HG03039 (cell line): ENCODE measurements around the gene HTR1D.
"Not testable (repeated sequence)": the region's sequence is repeated elsewhere in the genome, so short reads cannot be mapped to it uniquely, and the experiment has no call there.

Experiments used
- ATAC-seq: cut with Tn5 transposase; IDR thresholded peaks from one replicate; pipeline ENCODE4 v1.9.1; 2021; ENCODE audit warnings: mild to moderate bottlenecking, moderate library complexity; ENCODE audit not compliant: unreplicated experiment

The HTR1D gene

GRCh38 chr1:23221107-23221506 is 3.8 kb upstream of the HTR1D start:
- no peak for ATAC-seq

GRCh38 chr1:23216771-23217420 is 406 bp downstream of the HTR1D start:
- no peak for ATAC-seq

GRCh38 chr1:23215751-23216449 is 1.4 kb downstream of the HTR1D start:
- ATAC-seq: no peak

GRCh38 chr1:23215291-23215690 is 2.0 kb downstream of the HTR1D start:
- no peak for ATAC-seq

- no peak for ATAC-seq
Measured at GRCh38 chr1:23214640-23215039, 2.7 kb downstream of the HTR1D start.

GRCh38 chr1:23211955-23212354 is 5.3 kb downstream of the HTR1D start:
- no peak for ATAC-seq

GRCh38 chr1:23210963-23211362 is 6.3 kb downstream of the HTR1D start:
- ATAC-seq: no peak

GRCh38 chr1:23210351-23210785 is 6.9 kb downstream of the HTR1D start:
- ATAC-seq: no peak

GRCh38 chr1:23209770-23210169 is 7.5 kb downstream of the HTR1D start:
- ATAC-seq: no peak

GRCh38 chr1:23208527-23208926 is 8.8 kb downstream of the HTR1D start:
- no peak for ATAC-seq

GRCh38 chr1:23207733-23208132 is 9.6 kb downstream of the HTR1D start:
- ATAC-seq: not testable (repeated sequence)

GRCh38 chr1:23202263-23202749 is 15.0 kb downstream of the HTR1D start:
- ATAC-seq: no peak

- no peak for ATAC-seq
Measured at GRCh38 chr1:23200883-23201282, 16.4 kb downstream of the HTR1D start.

GRCh38 chr1:23198373-23198772 is 18.9 kb downstream of the HTR1D start:
- no peak for ATAC-seq

GRCh38 chr1:23196627-23197328 is 20.5 kb downstream of the HTR1D start:
- ATAC-seq: no peak

GRCh38 chr1:23194119-23194984 is 22.9 kb downstream of the HTR1D start:
- no peak for ATAC-seq

- no peak for ATAC-seq
Measured at GRCh38 chr1:23193391-23194118, 23.7 kb downstream of the HTR1D start.

- no peak for ATAC-seq
Measured at GRCh38 chr1:23191199-23191598, 26.1 kb downstream of the HTR1D start.

GRCh38 chr1:23188936-23189452 is 28.3 kb downstream of the HTR1D start:
- not testable (repeated sequence) for ATAC-seq

GRCh38 chr1:23188434-23188884 is 28.8 kb downstream of the HTR1D start:
- ATAC-seq: no peak
